ENCODE measurements around the gene MEN1. TPM values are rescaled to one million over a fixed set of nuclear protein-coding genes. Genes with fewer than 3 reads are reported as not detected.

The MEN1 gene
- total and polyA plus RNA-seq, 2 donors = 11.3 to 17.4 TPM

GRCh38 chr11:64841592-64842365, 31.4 kb upstream of the MEN1 start:
- 85% methylated on average over 15 of the region's 15 CpGs for WGBS
- H3K4me1 ChIP-seq (ENCODE audit: insufficient read depth) = no peaks in the 10 kb centered on the region
- H3K27ac ChIP-seq (ENCODE audit: low read depth) = no peak overlapping the region
- H3K36me3 ChIP-seq (ENCODE audit: insufficient read depth) = no peaks in the 10 kb centered on the region
- DNase-seq (ENCODE audit: extremely low spot score) = no peak
- H3K4me3 ChIP-seq (ENCODE audit: low read depth, low read length) = no peak overlapping the region

GRCh38 chr11:64839887-64840782, 29.8 kb upstream of the MEN1 start:
- WGBS = 88% methylated on average over 24 of the region's 24 CpGs
- no peaks in the 10 kb centered on the region for H3K4me1 ChIP-seq (ENCODE audit: insufficient read depth)
- H3K36me3 ChIP-seq (ENCODE audit: insufficient read depth) = no peaks in the 10 kb centered on the region
- no peak overlapping the region for H3K27ac ChIP-seq (ENCODE audit: low read depth)
- no peak overlapping the region for H3K4me3 ChIP-seq (ENCODE audit: low read depth, low read length)
- DNase-seq (ENCODE audit: extremely low spot score) = no peak

GRCh38 chr11:64839335-64839734, 29.0 kb upstream of the MEN1 start:
- DNase-seq (ENCODE audit: extremely low spot score) = no peak
- no peaks in the 10 kb centered on the region for H3K36me3 ChIP-seq (ENCODE audit: insufficient read depth)
- no peak overlapping the region for H3K4me3 ChIP-seq (ENCODE audit: low read depth, low read length)
- WGBS = 89% methylated on average over 13 of the region's 13 CpGs
- no peaks in the 10 kb centered on the region for H3K4me1 ChIP-seq (ENCODE audit: insufficient read depth)
- no peak overlapping the region for H3K27ac ChIP-seq (ENCODE audit: low read depth)

- 93% methylated on average over 28 of the region's 28 CpGs for WGBS
- H3K4me3 ChIP-seq (ENCODE audit: low read depth, low read length) = no peak overlapping the region
- H3K27ac ChIP-seq (ENCODE audit: low read depth) = no peak overlapping the region
- DNase-seq (ENCODE audit: extremely low spot score) = no peak
- H3K4me1 ChIP-seq (ENCODE audit: insufficient read depth) = no peaks in the 10 kb centered on the region
- no peaks in the 10 kb centered on the region for H3K36me3 ChIP-seq (ENCODE audit: insufficient read depth)
Observed at GRCh38 chr11:64838600-64839334, 28.4 kb upstream of the MEN1 start.

GRCh38 chr11:64837887-64838351, 27.6 kb upstream of the MEN1 start:
- H3K36me3 ChIP-seq (ENCODE audit: insufficient read depth) = no peaks in the 10 kb centered on the region
- no peak for DNase-seq (ENCODE audit: extremely low spot score)
- 92% methylated on average over 10 of the region's 10 CpGs for WGBS
- no peak overlapping the region for H3K27ac ChIP-seq (ENCODE audit: low read depth)
- H3K4me3 ChIP-seq (ENCODE audit: low read depth, low read length) = no peak overlapping the region
- no peaks in the 10 kb centered on the region for H3K4me1 ChIP-seq (ENCODE audit: insufficient read depth)

- no peaks in the 10 kb centered on the region for H3K36me3 ChIP-seq (ENCODE audit: insufficient read depth)
- no peak for DNase-seq (ENCODE audit: extremely low spot score)
- no peak overlapping the region for H3K27ac ChIP-seq (ENCODE audit: low read depth)
- H3K4me1 ChIP-seq (ENCODE audit: insufficient read depth) = no peaks in the 10 kb centered on the region
- no peak overlapping the region for H3K4me3 ChIP-seq (ENCODE audit: low read depth, low read length)
- 84% methylated on average over 16 of the region's 16 CpGs for WGBS
Observed at GRCh38 chr11:64836448-64837072, 26.2 kb upstream of the MEN1 start.

GRCh38 chr11:64835616-64836447, 25.5 kb upstream of the MEN1 start:
- H3K27ac ChIP-seq (ENCODE audit: low read depth) = no peak overlapping the region

GRCh38 chr11:64834723-64835615, 24.6 kb upstream of the MEN1 start:
- Histone ChIP-seq H3K4me1 (ENCODE audit: insufficient read depth) (no peaks in the 10 kb centered on the region), H3K27ac (ENCODE audit: low read depth) (no peak overlapping the region), H3K36me3 (ENCODE audit: insufficient read depth) (no peaks in the 10 kb centered on the region), H3K4me3 (ENCODE audit: low read depth, low read length) (no peak overlapping the region)
- 85% methylated on average over 29 of the region's 29 CpGs for WGBS
- DNase-seq (ENCODE audit: extremely low spot score) = no peak

More at GRCh38 chr11:64835616-64836447, 25.5 kb upstream of the MEN1 start:
- no peak for DNase-seq (ENCODE audit: extremely low spot score)
- 87% methylated on average over 17 of the region's 17 CpGs for WGBS
- no peaks in the 10 kb centered on the region for H3K4me1 ChIP-seq (ENCODE audit: insufficient read depth)
- H3K4me3 ChIP-seq (ENCODE audit: low read depth, low read length) = no peak overlapping the region
- no peaks in the 10 kb centered on the region for H3K36me3 ChIP-seq (ENCODE audit: insufficient read depth)

- no peak overlapping the region for H3K4me3 ChIP-seq (ENCODE audit: low read depth, low read length)
- WGBS = 91% methylated on average over 25 of the region's 25 CpGs
- H3K27ac ChIP-seq (ENCODE audit: low read depth) = no peak overlapping the region
- no peaks in the 10 kb centered on the region for H3K4me1 ChIP-seq (ENCODE audit: insufficient read depth)
- H3K36me3 ChIP-seq (ENCODE audit: insufficient read depth) = no peaks in the 10 kb centered on the region
- no peak for DNase-seq (ENCODE audit: extremely low spot score)
Observed at GRCh38 chr11:64834031-64834722, 23.8 kb upstream of the MEN1 start.

- 91% methylated on average over 10 of the region's 10 CpGs for WGBS
- H3K4me3 ChIP-seq (ENCODE audit: low read depth, low read length) = no peak overlapping the region
- no peak overlapping the region for H3K27ac ChIP-seq (ENCODE audit: low read depth)
- no peaks in the 10 kb centered on the region for H3K4me1 ChIP-seq (ENCODE audit: insufficient read depth)
- no peaks in the 10 kb centered on the region for H3K36me3 ChIP-seq (ENCODE audit: insufficient read depth)
- no peak for DNase-seq (ENCODE audit: extremely low spot score)
Observed at GRCh38 chr11:64833509-64833908, 23.2 kb upstream of the MEN1 start.

- Histone ChIP-seq H3K36me3 (ENCODE audit: insufficient read depth) (no peaks in the 10 kb centered on the region), H3K27ac (ENCODE audit: low read depth) (no peak overlapping the region), H3K4me1 (ENCODE audit: insufficient read depth) (no peaks in the 10 kb centered on the region), H3K4me3 (ENCODE audit: low read depth, low read length) (no peak overlapping the region)
- WGBS = 94% methylated on average over 12 of the region's 12 CpGs
- DNase-seq (ENCODE audit: extremely low spot score) = no peak
Observed at GRCh38 chr11:64833198-64833502, 22.8 kb upstream of the MEN1 start.
